Erythroblast (primary cell): ENCODE measurements around the gene KRTAP26-1.
A peak's percentile ranks its signal among the peaks of the same experiment; 100 is the strongest.

Experiments used
- DNase-seq, 2 experiments: peaks; one replicate each; lab custom pipeline; 2025; lab: John Stamatoyannopoulos, UW
- GATA1 ChIP-seq: IDR thresholded peaks from 2 replicates; pipeline ENCODE4 v1.6.1; 2011; ENCODE audit warnings: low read depth, mild to moderate bottlenecking, control low read depth, low read length, moderate library complexity
- POLR2A ChIP-seq: IDR thresholded peaks from 2 replicates; pipeline ENCODE4 v1.6.1; 2011; ENCODE audit warnings: mild to moderate bottlenecking, low read length

Gene KRTAP26-1, protein sequence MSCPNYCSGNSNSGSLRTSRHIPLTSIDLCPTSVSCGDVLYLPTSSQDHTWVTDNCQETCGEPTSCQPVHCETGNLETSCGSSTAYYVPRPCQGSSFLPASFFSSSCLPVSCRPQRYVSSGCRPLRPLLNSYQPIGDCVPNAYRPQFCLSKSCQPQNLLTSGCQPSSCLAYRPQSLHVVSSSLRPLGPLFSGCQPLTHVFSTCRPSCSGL

DNA sequence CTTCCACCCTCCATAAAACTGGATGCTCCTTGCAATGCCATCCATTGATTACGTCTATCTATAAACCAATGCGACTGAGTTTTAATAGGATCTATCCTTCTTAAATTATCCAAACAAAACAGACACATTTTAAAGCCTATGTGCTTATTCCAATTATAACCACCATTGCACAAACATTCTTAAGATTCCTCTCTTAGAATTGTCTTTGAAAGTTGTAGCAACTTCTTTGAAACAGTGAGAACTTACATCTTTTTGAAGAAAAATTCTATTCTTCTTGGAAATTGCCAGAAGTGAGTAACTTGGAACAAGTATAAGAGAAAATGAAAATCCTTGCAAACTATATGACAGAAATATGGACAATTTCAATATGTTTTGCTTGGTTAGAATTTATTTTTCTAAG lies at the start of gene KRTAP26-1:
Gene KRTAP26-1, minus strand, starts transcription at position 101 of the 400 bp plus-strand sequence. CDS start 280 bp downstream, outside the sequence.
- no peak for TF ChIP-seq POLR2A
- no peak for TF ChIP-seq GATA1
- no peak for DNase-seq

DNA sequence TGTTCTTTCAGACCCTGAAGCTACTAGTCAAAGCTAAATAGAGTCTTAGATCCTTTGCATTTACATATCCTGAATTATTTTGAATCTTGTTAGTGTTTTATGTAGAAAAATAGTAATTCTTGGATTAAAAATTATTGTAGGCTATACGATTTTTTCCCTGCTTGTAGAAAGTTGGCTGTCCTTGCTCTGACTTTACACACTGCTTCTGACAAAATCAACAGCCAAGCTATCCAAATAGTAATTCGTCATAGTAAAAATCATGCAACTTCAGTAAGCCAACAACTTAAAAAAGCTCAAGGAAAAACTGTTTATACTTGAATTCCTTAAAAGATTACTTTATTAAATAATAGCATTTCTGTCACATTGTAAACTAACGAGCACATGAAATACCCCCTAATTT lies 35.8 kb upstream of the KRTAP26-1 start:
- no peak for TF ChIP-seq GATA1
- no peak for TF ChIP-seq POLR2A
- DNase-seq = no peak

DNA sequence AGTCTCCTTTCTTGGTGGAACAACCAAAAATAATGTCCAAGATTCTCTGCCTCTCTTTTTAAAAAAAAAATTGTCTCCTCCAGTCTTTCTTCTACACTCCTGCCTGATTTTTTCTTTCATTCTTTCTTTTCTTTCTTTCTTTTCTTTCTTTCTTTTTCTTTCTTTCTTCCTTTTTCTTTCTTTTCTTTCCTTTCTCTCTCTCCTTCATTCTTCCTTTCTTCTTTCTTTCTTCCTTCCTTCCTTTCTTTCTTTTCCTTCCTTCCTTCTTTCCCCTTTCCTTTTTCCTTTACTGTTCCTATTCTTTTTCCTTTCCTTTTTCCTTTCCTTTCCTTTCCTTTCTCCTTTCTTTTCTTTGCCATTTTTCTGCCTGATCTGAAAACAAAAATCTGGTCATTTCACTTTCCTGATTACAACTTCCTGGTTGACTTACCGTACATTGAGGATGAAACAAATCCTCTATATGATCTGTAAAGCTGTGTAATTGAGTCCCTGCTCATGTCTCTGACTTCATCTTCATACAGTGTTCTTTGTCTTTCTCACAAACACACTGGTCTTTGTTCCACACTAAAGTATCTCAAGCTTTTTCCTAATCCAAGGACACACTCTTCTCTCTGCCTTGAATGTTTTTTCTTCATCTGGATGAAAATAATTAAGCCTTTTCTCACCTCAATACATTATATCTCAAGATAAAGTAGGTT lies 34.3 kb upstream of the KRTAP26-1 start:
- no peak for TF ChIP-seq GATA1
- TF ChIP-seq POLR2A = no peak
- no peak for DNase-seq

DNA sequence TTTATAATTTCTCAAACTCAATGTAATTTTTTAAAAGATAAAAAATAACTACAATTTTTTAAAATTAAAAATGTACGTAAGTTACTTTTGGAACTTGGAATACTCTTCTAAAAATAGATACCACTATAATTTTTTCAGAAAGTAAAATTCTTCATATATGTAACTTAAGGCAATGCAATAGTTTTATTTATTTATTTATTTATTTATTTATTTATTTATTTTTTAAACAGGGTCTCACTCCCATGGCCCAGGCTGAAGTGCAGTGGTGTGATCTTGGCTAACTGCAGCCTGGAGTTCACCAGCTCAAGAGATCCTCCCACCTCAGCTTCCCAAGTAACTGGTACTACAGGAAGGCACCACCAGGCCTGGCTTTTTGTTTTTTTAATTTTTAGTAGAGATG lies 31.4 kb upstream of the KRTAP26-1 start:
- no peak for TF ChIP-seq GATA1
- no peak for TF ChIP-seq POLR2A
- DNase-seq = no peak

DNA sequence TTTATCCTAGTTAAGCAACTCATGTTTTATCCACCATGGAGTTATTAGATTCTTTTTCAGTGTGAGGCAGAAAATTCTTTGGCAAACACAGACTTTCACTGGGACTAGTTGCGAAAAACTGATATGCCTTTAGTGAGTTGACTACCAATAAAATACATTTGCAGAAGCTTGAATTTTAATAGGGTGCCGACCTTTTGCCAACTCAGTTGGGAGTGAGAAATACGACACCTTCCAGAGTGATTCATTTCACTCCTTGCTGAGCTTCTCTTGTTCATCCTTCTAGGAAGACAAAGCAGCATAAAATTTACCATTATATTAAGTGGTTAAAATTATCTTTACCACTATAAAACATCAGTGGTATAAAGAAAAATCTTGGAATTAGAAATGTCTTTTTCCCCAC lies 29.5 kb upstream of the KRTAP26-1 start:
- DNase-seq = no peak
- TF ChIP-seq POLR2A = no peak
- TF ChIP-seq GATA1 = no peak

DNA sequence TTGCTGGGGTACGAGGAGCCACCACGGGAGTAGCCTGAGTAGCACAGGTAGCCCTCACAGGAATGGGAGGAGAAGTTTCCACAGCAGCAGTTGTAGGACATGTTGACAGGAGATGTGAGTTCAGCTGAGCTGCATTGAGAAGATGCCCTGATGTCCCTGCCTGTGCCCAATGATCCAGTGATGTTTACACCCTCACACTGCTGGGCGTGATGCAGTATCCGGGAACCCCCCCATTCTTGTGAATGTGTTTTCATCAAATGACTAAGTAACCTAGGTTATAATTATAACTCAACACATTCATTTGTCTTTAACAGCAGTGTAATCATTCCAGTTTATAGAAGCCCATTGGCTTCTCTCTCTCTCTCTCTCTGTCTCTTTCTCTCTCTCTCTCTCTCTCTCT lies 28.4 kb upstream of the KRTAP26-1 start, which contains the start of gene KRTAP23-1:
Gene KRTAP23-1, minus strand, starts transcription at position 101 of the 400 bp plus-strand sequence. Its CDS starts 0 bp downstream, at position 101.
- DNase-seq = no peak
- TF ChIP-seq POLR2A (no peak), GATA1 (no peak)

DNA sequence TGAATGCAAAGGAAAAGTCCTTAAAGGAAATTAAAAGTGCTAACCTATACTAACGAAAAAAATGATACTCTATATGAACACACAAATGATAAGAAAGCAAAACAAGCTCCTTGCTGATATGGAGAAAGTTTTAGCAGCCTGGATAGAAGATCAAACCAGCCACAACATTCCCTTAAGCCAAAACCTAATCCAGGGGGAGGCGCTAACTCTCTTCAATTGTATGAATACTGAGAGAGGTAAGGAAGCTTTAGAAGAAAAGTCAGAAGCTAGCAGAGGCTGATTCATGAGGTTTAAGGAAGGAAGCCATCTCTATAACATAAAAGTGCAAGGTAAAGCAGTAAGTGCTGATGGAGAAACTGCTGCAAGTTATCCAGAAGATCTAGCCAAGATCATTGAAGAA lies 24.9 kb upstream of the KRTAP26-1 start:
- TF ChIP-seq GATA1 (no peak), POLR2A (no peak)
- no peak for DNase-seq

DNA sequence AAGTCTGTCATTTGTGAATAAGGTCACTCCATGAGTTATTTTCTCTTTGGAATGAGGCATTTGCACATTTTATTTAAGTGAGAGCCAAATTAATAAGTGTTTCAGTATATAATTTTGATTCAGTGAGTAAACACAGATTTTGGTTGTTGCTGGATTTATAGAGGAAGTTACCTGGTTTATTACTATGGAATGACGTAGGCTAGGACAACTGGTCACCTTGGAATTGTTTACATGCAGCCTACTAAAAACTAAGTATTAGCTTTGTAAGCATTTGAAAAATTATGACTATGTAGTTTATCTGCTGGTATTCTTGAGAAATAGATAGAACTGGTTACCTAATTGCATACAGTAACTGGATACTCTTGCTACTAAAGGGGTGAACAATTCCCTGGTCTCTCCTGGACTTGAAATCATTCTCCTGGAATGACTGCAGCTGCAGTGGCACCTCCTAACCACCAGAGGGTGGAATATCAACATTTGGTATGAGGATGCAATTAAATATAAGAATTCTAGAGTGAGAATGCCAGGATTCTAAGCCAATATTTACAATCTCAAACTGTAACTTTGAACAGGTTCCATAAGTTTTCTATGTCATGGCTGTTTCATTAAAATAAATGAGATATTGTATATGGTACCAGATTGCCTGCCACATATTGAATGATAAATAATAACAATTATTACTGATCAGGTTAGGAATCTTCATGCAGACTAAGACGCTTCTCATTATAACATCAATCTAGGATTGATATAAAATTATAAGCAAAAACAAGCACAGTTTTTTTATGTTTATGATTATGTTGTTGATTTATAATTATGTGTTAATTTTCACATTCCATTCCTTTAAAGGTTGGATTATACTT lies 20.8 kb upstream of the KRTAP26-1 start:
- TF ChIP-seq GATA1 (no peak), POLR2A (no peak)
- peak; percentile 6 to 36 for DNase-seq

DNA sequence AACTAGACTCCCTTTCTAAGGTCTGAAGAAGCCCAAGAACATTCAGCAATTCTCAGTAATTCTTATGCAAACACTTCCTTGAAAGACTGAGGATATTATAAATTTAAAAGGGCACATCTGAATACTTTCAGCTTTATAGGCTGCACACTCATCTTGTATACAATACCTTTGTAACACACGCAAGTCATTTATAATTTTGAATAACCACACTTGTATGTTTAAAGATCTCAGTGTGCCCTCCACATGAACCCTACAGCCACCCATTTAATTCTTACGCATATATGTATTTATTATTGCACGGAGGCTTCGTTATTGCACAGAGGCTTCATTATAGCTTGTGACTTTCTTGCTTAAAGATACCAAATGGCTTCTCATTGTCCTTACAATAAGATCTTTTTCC lies 18.6 kb upstream of the KRTAP26-1 start:
- no peak for DNase-seq
- TF ChIP-seq POLR2A (no peak), GATA1 (no peak)

DNA sequence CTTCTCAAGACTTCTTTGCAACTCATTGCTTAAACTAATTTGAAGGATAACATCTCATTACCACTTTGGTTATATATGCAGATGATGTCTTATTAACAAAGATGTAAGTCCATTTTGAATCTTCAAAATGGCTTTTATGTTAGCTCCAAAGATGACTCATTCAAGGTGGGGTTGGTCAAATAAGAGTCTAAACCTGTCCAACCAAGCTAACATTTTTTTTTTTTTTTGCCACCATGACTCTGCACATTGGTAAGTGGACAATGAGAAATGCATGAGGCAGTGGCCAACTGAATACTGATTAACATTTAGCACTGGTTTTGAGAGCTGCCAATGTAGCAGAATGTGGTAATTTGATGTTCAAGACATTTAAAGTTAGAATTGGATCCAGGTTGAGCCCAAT lies 17.7 kb upstream of the KRTAP26-1 start:
- DNase-seq = no peak
- TF ChIP-seq POLR2A (no peak), GATA1 (no peak)

DNA sequence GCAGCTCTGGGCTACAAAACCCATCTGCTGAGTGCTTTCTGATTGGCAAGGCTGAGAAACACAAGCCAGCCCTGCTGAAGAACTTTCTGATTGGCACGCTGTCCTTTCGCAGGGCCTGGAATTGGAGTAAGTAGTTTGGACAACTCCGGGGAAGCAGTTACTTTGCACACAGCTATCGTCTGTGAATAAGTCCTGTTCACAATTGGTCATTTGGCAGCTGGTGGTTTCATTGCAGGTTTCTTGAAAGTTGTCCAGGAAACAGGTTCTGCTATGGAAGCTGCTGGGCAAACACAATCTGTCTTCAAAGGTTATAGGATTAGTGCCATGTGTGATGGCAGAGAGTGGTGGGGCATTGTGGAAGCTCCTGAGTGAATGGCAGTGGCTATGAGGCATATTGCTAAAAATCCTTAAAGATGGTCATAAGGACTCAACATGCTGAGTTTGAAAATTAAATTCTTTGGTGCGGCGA lies 17.2 kb upstream of the KRTAP26-1 start, which contains the start of gene KRTAP27-1:
Gene KRTAP27-1, minus strand, starts transcription at position 419 of the 469 bp plus-strand sequence. Its CDS starts 26 bp downstream, at position 393.
- TF ChIP-seq POLR2A = no peak
- no peak for TF ChIP-seq GATA1
- no peak for DNase-seq

DNA sequence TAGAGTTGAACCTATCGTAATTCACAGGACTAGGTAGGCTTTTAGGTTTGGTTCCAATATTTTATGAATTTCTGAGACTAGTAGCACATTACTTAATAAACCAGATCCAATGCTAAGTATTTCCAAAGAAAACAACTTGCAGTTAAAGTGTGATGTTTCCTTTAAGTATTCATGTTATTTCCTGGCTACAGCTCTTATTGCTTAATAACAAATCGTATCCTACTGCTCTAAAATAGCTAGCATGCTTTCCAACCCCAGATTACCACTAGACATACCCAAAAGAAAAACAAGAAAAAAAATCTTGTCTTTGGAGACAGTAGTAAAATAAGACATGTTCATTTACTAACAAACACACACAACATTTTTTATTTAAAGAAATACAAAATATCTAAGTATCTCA lies 16.5 kb upstream of the KRTAP26-1 start:
- no peak for TF ChIP-seq POLR2A
- TF ChIP-seq GATA1 = no peak
- DNase-seq = no peak

DNA sequence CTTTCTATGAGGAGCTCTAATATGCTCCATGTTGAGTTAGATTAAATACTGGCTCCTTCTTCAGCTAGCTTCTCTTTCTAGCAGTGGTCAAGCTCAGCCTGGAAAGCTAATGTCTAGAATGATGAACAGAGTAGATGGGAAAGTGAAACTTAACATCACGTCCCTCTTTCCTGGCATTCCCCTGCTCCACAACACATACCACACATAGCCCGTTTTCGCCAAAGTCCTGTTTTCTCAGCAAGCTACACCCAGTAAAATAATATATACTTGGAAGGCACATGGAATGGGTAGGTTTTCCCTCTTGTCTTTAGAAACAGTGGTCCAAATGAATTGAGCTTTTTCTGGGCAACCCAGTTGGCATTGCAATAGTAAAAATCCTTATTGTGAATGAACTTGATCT lies 13.6 kb upstream of the KRTAP26-1 start:
- no peak for DNase-seq
- no peak for TF ChIP-seq GATA1
